Measurements from ENCODE around the gene RNU7-1.
A peak's percentile ranks its signal among the peaks of the same experiment; 100 is the strongest.

RNU7-1 gene

GRCh38 chr12:6965026-6965661, 21.5 kb downstream of the RNU7-1 start:
- Histone ChIP-seq H3K27me3 (ENCODE audit: insufficient read depth, poor library complexity, severe bottlenecking) (no peaks in the 10 kb centered on the region), H3K27ac (replicated peaks) (peak overlapping the region; percentile 50), H3K4me3 (replicated peaks; ENCODE audit: insufficient read depth, low read length) (no peak overlapping the region)
- TF ChIP-seq CTCF (IDR thresholded peaks at IDR 0.05; ENCODE audit: insufficient read depth, low read length) (peak; percentile 75), POLR2AphosphoS5 (IDR thresholded peaks at IDR 0.05; ENCODE audit: low read depth) (no peak; the same call in 1 of the 2 replicates)
- DNase-seq (ENCODE audit: low read depth in 1 of 2, low spot score in 1 of 2) = peak; percentile 86 to 93

GRCh38 chr12:6965714-6966113, 22.1 kb downstream of the RNU7-1 start:
- Histone ChIP-seq H3K4me3 (replicated peaks; ENCODE audit: insufficient read depth, low read length) (no peak overlapping the region), H3K27me3 (ENCODE audit: insufficient read depth, poor library complexity, severe bottlenecking) (no peaks in the 10 kb centered on the region), H3K27ac (replicated peaks) (peak overlapping the region; percentile 50)
- no peak for DNase-seq (ENCODE audit: low read depth in 1 of 2, low spot score in 1 of 2)
- no peak for TF ChIP-seq GABPA (IDR thresholded peaks at IDR 0.05; ENCODE audit: low read depth)
- TF ChIP-seq CTCF (IDR thresholded peaks at IDR 0.05; ENCODE audit: insufficient read depth, low read length) = no peak
- no peak for TF ChIP-seq REST (IDR thresholded peaks at IDR 0.05; ENCODE audit: insufficient replicate concordance, low read depth)
- TF ChIP-seq SPI1 (IDR thresholded peaks at IDR 0.05; ENCODE audit: borderline replicate concordance, low read depth) = no peak
- TF ChIP-seq POLR2AphosphoS5 (IDR thresholded peaks at IDR 0.05; ENCODE audit: low read depth) = no peak

- no peak for DNase-seq (ENCODE audit: low read depth in 1 of 2, low spot score in 1 of 2)
- no peaks in the 10 kb centered on the region for H3K27me3 ChIP-seq (ENCODE audit: insufficient read depth, poor library complexity, severe bottlenecking)
- no peak overlapping the region for H3K4me3 ChIP-seq (replicated peaks; ENCODE audit: insufficient read depth, low read length)
- TF ChIP-seq SPI1 (IDR thresholded peaks at IDR 0.05; ENCODE audit: borderline replicate concordance, low read depth) (no peak), CTCF (IDR thresholded peaks at IDR 0.05; ENCODE audit: insufficient read depth, low read length) (no peak), GABPA (IDR thresholded peaks at IDR 0.05; ENCODE audit: low read depth) (no peak), REST (IDR thresholded peaks at IDR 0.05; ENCODE audit: insufficient replicate concordance, low read depth) (no peak), POLR2AphosphoS5 (IDR thresholded peaks at IDR 0.05; ENCODE audit: low read depth) (no peak)
- no peak overlapping the region for H3K27ac ChIP-seq (replicated peaks)
These were observed 22.7 kb downstream of the RNU7-1 start for GRCh38 chr12:6966351-6966750.

- H3K27me3 ChIP-seq (ENCODE audit: insufficient read depth, poor library complexity, severe bottlenecking) = no peaks in the 10 kb centered on the region
- TF ChIP-seq CTCF (IDR thresholded peaks at IDR 0.05; ENCODE audit: insufficient read depth, low read length) (no peak), SPI1 (IDR thresholded peaks at IDR 0.05; ENCODE audit: borderline replicate concordance, low read depth) (no peak), GABPA (IDR thresholded peaks at IDR 0.05; ENCODE audit: low read depth) (no peak), REST (IDR thresholded peaks at IDR 0.05; ENCODE audit: insufficient replicate concordance, low read depth) (no peak), POLR2AphosphoS5 (IDR thresholded peaks at IDR 0.05; ENCODE audit: low read depth) (no peak)
- no peak for DNase-seq (ENCODE audit: low read depth in 1 of 2, low spot score in 1 of 2)
- no peak overlapping the region for H3K27ac ChIP-seq (replicated peaks)
- H3K4me3 ChIP-seq (replicated peaks; ENCODE audit: insufficient read depth, low read length) = no peak overlapping the region
These were observed 24.1 kb downstream of the RNU7-1 start for GRCh38 chr12:6967651-6968100.

Data from HL-60 (cell line).